Measurements from ENCODE around the gene WIPI1.

- TF ChIP-seq, protein P1, sequence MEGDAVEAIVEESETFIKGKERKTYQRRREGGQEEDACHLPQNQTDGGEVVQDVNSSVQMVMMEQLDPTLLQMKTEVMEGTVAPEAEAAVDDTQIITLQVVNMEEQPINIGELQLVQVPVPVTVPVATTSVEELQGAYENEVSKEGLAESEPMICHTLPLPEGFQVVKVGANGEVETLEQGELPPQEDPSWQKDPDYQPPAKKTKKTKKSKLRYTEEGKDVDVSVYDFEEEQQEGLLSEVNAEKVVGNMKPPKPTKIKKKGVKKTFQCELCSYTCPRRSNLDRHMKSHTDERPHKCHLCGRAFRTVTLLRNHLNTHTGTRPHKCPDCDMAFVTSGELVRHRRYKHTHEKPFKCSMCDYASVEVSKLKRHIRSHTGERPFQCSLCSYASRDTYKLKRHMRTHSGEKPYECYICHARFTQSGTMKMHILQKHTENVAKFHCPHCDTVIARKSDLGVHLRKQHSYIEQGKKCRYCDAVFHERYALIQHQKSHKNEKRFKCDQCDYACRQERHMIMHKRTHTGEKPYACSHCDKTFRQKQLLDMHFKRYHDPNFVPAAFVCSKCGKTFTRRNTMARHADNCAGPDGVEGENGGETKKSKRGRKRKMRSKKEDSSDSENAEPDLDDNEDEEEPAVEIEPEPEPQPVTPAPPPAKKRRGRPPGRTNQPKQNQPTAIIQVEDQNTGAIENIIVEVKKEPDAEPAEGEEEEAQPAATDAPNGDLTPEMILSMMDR (IDR thresholded peaks at IDR 0.05): no peak
- TF ChIP-seq POLR2A (IDR thresholded peaks at IDR 0.05): no peak
- no peak for TF ChIP-seq EP300 (IDR thresholded peaks at IDR 0.05)
- no peak for TF ChIP-seq POLR2AphosphoS5 (IDR thresholded peaks at IDR 0.05)
Measured at GRCh38 chr17:68399638-68400403, 57.5 kb downstream of the WIPI1 start.

All from suprapubic skin (tissue), 4 donors.